ENCODE data around the gene MUSTN1. TPM values are rescaled to one million over a fixed set of nuclear protein-coding genes. Genes with fewer than 3 reads are reported as not detected.

The MUSTN1 gene
- total and polyA plus RNA-seq, 2 of the 13 experiments (the other 11 are each of a cell fraction or from before 2014, with no cell fraction given), result 0.84 to 1.4 TPM

- no peak for TF ChIP-seq MTERF4 (CRISPR knock-in tag; IDR thresholded peaks at IDR 0.05)
These were observed 10.8 kb downstream of the MUSTN1 start (continued) for GRCh38 chr3:52824037-52824436.

GRCh38 chr3:52822363-52822762 lies 12.5 kb downstream of the MUSTN1 start:
- ChIA-PET CTCF (ENCODE audit: low intra/inter-chr PET ratio, low total read pairs) (no interaction called here), POLR2A (interaction anchor here (1.2 kb wide), 1 partner anchor 14 kb away, joined by 3 read pairs; no protein-coding TSS in a partner anchor)
- 67% methylated on average over 5 of the region's 5 CpGs for WGBS (ENCODE audit: low lambda C conversion rate)
- Histone ChIP-seq H4K20me1 (ENCODE audit: insufficient read depth, low read length) (no peaks in the 10 kb centered on the region), H3K9ac (ENCODE audit: insufficient read depth, low read depth, low read length) (no peak overlapping the region), H3K4me3 (replicated peaks in 1 of 3; ENCODE audit: insufficient read depth in 1 of 3, low read depth in 2 of 3, low read length in 3 of 3) (no peak overlapping the region), H3K9me3 (ENCODE audit: low read length) (no peaks in the 10 kb centered on the region), H3K4me2 (ENCODE audit: low read depth, low read length) (no peak overlapping the region), H3K36me3 (replicated peaks in 1 of 2; ENCODE audit: control insufficient read depth in 1 of 2, insufficient read depth in 2 of 2, low read length in 2 of 2) (no peaks in the 10 kb centered on the region), H3K79me2 (ENCODE audit: insufficient read depth, low read length) (no peaks in the 10 kb centered on the region), H3K27ac (ENCODE audit: extremely low read length, insufficient read depth, low read length) (no peak overlapping the region), H3K4me1 (ENCODE audit: insufficient read depth, low read length) (peaks cover 68% of the 10 kb centered on the region), H3K27me3 (ENCODE audit: control insufficient read depth in 1 of 2, insufficient read depth in 2 of 2, low read length in 2 of 2) (no peaks in the 10 kb centered on the region), H2AFZ (ENCODE audit: low read length) (no peak overlapping the region)
- in situ Hi-C loops (cut with HindIII; ENCODE audit: extremely low pct_ligation_motif_present, low pct_unique_long_range_greater_than_20kb), result loop anchor here (5.0 kb wide), 1 partner anchor 75 kb away; no protein-coding TSS in a partner anchor
- ATAC-seq (no peak), FAIRE-seq (no peak), DNase-seq (ENCODE audit: low spot score) (no peak)
- TF ChIP-seq MAFG (CRISPR knock-in tag; IDR thresholded peaks at IDR 0.05) (no peak), ZNF431 (CRISPR knock-in tag; IDR thresholded peaks at IDR 0.05; ENCODE audit: borderline replicate concordance, low read depth) (no peak), SRY (CRISPR knock-in tag; IDR thresholded peaks at IDR 0.05) (no peak), NFE2 (CRISPR knock-in tag; IDR thresholded peaks at IDR 0.05) (no peak), NFRKB (IDR thresholded peaks at IDR 0.05) (no peak), ZNF18 (CRISPR knock-in tag; IDR thresholded peaks at IDR 0.05; ENCODE audit: insufficient replicate concordance) (no peak), MAZ (IDR thresholded peaks at IDR 0.05; ENCODE audit: borderline replicate concordance, low read depth, low read length) (no peak), MAZ (CRISPR knock-in tag; IDR thresholded peaks at IDR 0.05; ENCODE audit: low read depth) (no peak)
- BruUV-seq (replicated peaks), result no TSS peak
- intact Hi-C loops (cut with micrococcal nuclease; ENCODE audit: unreplicated experiment), result loop anchor here (10.0 kb wide), 1 partner anchor 48 kb away; the partner anchor contains the start of genes ITIH1 and NEK4
